IPS-18c (cell line): Measurements from ENCODE around the gene OR2V1.
A peak's percentile ranks its signal among the peaks of the same experiment; 100 is the strongest.
"Not testable (repeated sequence)": the region's sequence is repeated elsewhere in the genome, so short reads cannot be mapped to it uniquely, and the experiment has no call there.

Experiments used
- H3K4me3 ChIP-seq: 2 replicates; pipeline ENCODE4 v1.7.0; 2013; ENCODE audit warnings: low read depth, mild to moderate bottlenecking, low read length, moderate library complexity; ENCODE audit not compliant: insufficient read depth
- H3K9me3 ChIP-seq: one replicate; pipeline ENCODE4 v1.6.1; 2013; ENCODE audit warnings: mild to moderate bottlenecking, low read length, moderate library complexity; ENCODE audit not compliant: control insufficient read depth, insufficient read depth

Gene OR2V1

DNA sequence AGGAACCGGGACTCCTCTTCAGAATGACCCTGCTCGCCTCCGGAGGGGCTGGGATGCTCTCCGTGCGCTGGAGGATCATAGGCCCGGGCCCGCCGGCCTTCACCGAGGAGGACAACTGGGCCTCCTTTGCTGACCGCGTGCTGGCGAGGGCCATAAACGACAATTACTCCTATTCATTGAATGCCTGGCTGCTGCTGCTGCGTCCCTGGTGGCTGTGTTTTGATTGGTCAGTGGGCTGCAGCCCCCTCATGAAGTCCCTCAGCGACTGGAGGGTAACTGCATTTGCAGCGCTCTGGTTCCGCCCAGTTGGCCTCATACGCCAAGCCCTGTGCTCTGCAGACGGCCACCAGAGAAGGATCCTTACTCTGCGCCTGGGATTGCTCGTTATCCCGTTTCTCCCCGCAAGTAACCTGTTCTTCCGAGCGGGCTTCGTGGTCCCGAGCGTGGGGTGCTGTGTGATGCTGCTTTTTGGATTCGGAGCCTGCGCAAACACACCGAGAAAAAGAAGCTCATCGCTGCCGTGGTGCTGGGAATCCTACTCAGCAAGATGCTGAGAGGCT, 16.6 kb downstream of the OR2V1 start:
- H3K4me3 ChIP-seq: peak overlapping the region; percentile 40; the same call in 1 of the 2 replicates
- H3K9me3 ChIP-seq: no peaks in the 10 kb centered on the region

DNA sequence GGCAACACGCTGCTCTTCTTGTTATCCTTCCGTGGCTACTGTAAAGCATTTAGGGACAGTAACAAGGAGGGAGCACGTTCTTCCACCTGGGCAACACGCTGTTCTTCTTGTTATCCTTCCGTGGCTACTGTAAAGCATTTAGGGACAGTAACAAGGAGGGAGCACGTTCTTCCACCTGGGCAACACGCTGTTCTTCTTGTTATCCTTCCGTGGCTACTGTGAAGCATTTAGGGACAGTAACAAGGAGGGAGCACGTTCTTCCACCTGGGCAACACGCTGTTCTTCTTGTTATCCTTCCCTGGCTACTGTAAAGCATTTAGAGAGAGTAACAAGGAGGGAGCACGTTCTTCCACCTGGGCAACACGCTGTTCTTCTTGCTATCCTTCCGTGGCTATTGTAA, 17.4 kb downstream of the OR2V1 start:
- H3K9me3 ChIP-seq, H3K4me3 ChIP-seq: not testable (repeated sequence)

DNA sequence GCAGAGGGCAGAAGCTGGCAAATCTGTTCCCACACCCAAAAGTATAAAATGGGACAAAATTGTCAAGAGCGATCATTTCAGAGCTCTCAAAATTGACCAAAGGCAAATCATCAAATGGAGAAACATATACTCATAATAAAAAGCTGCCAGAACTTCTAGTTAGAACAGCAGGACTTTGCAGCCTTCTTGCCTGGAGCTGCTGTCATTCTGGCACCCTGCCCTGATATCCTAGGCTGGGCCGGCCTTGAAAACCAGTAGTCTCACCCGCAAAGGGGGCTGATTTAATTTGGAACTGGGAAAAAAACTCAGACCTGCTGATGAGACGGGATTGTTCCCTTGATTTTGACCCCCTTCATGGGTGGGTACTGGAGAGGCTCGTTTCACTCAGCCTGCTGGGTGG, 18.5 kb downstream of the OR2V1 start:
- no peaks in the 10 kb centered on the region for H3K9me3 ChIP-seq
- no peak overlapping the region for H3K4me3 ChIP-seq

DNA sequence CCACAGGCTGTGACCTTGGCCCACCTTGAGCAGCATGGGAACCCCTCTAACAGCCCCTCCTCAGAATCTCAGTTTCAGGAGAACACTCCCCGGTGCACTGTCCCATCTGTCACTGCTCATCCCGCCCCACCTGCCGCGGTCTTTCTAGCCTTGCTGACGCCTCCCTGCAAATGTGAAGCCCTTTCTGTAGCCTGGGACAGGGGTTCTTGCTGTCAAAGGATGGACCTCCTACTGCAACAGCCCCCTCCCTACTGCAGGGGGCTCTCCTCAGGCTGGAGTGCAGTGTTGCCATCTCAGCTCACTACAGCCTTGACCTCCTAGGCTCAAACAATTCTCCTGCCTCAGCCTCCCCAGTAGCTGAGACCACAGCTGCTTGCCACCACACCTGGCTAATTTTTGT, 20.0 kb downstream of the OR2V1 start:
- no peak overlapping the region for H3K4me3 ChIP-seq
- H3K9me3 ChIP-seq: no peaks in the 10 kb centered on the region

DNA sequence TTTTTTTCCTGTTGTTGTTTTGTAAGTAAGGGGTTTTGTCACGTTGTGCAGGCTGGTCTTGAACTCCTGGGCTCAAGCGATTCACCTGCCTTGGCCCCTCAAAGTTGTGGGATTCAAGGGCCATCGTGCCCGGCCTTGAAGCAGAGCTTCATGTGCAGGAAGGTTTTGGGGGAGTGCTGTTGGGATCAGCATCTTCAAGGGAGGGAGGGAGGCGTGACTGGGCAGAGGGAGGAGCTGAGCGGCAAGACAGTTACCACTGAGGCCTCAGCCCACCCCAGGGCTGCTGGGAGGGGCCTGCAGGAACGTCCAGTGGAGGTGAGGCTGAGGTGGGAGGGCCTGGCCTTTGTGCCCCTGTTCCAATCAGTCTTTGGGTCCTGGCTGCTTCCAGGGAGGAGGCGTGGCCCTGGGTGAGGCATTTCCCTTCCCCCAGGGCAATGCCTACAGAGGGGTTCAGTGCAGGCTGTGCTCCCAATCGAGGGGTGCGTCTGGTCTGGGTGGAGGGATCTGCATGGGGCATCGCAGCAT, 21.4 kb downstream of the OR2V1 start:
- H3K9me3 ChIP-seq: no peaks in the 10 kb centered on the region
- no peak overlapping the region for H3K4me3 ChIP-seq

DNA sequence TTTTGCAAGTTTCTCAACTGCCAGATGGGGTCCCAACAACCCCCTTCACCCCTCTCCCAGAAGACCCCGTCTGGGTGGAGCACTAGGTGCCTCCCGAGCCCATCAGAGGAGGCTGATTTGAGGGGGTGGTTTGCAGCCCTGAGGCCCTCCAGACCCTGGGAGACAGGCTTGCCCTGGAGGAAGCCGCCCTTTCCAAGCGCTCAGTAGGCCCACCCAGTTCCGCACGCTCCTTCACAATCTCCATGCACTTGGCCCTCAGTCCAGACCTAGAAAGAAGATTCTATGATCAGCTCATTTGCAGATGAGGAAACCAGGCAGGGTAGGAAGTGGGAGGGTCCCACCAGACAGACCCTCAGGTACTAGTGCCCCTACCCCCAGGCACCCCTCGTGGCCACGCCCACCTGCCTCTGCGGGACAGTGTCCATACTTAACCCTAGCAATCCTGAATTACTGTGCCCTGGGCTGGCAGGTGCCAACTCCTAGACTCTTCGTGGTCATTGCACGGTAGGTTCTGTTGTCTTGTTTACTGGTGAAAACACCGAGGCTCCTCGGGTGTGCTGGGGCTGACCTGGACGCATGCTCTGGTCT, 22.3 kb downstream of the OR2V1 start:
- Histone ChIP-seq H3K9me3 (no peaks in the 10 kb centered on the region), H3K4me3 (no peak overlapping the region)

DNA sequence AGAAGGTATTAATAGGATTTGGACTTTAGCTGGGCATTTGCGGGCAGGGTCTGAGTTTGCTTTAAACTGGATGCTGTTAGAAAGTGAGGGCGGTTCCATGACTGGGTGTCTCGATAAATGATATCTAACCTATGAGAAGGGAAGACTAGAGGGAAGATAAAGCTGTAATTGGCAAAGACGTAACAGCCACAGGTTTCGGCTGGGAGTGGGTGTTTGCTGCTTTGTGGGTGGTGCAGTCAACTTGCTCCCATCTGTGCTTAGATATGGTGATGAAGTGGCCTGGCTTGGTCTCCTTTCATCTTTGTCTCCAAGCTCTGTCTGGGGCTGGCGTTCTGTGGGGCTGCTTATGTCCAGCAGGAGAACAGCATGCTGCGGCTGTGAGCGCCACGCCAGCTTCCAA, 23.3 kb downstream of the OR2V1 start:
- H3K4me3 ChIP-seq: no peak overlapping the region

DNA sequence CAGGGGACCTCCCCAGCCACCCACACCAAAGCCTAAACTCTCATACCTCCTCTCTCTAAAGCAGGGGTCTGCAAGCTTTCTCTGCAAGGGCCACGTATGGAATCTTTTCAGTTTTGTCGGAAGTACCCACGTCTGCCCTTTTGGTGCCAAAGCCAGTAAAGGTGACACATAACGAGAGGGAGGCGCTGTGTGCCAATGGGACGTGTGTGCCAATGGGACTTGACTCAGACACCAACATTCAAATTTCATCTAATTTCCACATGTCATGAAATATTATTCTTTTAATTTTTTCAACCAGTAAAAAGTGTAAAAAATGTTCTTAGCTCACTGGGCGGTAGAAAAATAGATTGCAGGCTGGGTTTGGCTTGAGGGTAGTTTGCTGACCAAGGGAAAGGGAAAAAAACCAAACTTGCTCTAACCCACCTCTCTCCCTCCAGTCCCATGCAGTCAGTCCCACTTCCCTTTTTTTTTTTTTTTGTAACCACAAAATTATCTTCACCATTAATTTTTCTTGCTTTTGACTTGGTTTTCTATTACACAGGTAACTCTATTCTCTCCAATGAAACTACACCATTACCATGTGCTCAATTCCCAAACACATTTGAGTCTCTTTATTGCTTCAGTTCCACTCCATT, 25.5 kb downstream of the OR2V1 start:
- Histone ChIP-seq H3K4me3 (no peak overlapping the region), H3K9me3 (no peaks in the 10 kb centered on the region)

More for the DNA sequence above, 23.3 kb downstream of the OR2V1 start:
- no peaks in the 10 kb centered on the region for H3K9me3 ChIP-seq

DNA sequence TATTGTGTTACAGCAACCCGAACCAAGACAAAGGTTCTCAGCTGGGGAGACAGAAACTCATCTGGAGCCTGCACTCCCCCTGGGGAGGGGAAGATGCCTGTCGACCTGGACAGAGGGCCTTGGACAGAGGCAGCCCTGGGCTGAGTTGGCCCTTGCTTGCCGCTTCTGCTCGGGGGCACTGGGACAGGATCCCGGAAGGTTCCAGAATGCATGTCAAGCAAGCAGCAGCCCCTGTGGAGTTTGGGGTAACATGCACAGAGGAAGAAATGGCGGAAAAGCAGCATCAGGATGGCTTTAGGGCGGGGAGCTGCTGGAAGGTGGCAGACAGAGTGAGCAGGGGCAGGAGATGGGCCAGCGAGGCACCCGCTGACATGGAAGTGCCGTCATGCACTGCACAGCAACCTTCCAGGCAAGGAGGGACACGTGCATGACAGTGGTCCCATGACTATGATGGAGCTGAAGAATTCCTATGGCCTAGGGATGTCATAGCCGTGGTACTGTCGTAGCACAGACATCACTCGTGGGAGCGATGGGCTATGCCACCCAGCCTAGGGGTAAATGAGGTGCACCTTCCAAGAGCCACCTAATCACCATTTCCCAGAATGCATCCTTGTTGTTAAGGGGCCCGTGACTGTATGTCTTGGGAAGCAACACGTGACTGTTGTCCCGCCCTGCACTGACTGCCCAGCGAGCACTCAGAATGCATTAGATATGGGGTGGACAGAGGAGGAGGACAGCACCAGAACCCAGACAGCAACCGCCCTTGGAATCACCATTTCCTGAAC, 26.2 kb downstream of the OR2V1 start:
- not testable (repeated sequence) for H3K4me3 ChIP-seq, H3K9me3 ChIP-seq

DNA sequence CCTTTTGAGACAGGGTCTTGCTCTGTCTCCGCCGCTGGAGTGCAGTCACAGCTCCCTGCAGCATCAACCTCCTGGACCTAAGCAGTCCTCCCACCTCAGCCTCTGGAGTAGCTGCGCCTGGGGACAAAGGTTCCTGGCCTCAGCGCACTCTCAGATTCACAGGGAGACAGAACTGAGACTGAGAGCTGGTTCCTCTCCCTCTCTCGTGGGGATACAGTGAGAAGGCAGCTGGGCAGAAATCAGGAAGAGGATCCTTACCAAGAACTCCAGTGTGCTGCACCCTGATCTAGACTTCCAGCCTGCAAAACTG, 26.8 kb downstream of the OR2V1 start:
- H3K4me3 ChIP-seq: peak overlapping the region; percentile 34; the same call in 1 of the 2 replicates
- not testable (repeated sequence) for H3K9me3 ChIP-seq

DNA sequence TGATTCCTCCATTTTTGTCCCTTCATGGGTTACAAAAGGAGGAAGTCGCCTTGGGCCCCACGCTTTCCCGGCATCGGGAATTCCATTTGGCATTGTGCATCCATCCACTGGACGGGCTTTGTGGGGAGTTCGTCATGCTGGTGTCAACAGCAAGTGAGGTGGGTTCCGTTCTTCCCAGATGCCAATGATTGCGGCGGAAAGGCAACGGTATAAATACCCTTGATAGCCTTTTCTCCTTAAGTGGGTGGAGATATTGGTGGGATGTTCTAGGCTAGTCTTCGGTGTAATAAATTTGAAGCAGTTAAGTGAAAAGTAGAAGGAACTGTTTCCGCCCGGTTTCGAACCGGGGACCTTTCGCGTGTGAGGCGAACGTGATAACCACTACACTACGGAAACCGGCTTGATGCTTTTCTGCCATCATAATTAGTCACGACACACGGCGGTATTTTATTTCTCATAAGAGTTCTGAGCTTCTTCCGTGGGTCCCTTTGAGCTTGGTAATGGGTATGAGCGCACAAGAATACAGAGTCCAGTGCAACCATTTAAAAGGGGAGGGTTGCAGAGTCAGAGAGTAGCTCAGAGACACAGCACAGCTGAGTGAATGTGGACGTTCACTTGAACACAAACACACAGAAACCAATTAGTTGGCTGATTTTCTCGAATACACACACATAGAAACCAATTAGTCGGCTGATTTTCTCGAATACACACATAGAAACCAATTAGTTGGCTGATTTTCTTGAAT, 28.9 kb downstream of the OR2V1 start:
- not testable (repeated sequence) for H3K9me3 ChIP-seq, H3K4me3 ChIP-seq

DNA sequence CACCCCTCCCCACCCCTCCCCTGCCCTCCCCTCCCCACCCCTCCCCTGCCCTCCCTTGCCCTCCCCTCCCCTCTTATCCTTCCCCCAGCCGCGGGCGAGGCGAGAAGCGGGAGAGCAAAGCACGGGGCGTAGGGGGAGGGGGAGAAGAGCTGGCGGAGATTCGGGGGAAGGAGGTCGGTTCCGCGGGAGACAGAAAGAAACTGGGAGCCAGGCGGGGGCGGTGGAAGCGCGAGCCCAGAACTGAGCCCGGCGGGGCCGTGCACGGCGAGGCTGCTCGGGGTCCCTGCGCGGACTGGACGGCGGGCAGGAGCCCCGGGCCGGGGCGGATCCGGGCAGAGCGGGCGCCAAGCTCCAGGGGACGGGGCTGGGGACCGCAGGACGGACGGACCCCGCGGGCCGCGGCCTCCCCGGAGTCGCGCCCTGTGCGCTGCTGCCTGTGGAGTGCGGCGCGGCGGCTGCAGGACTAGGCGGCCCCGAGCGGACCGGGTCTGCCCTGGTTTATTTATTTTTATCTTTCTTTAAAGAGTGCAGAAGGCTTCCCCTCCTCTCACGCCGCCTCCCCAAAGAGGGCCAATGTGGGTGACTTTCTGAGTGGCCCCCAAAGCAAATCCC, 29.8 kb downstream of the OR2V1 start:
- not testable (repeated sequence) for H3K9me3 ChIP-seq, H3K4me3 ChIP-seq

DNA sequence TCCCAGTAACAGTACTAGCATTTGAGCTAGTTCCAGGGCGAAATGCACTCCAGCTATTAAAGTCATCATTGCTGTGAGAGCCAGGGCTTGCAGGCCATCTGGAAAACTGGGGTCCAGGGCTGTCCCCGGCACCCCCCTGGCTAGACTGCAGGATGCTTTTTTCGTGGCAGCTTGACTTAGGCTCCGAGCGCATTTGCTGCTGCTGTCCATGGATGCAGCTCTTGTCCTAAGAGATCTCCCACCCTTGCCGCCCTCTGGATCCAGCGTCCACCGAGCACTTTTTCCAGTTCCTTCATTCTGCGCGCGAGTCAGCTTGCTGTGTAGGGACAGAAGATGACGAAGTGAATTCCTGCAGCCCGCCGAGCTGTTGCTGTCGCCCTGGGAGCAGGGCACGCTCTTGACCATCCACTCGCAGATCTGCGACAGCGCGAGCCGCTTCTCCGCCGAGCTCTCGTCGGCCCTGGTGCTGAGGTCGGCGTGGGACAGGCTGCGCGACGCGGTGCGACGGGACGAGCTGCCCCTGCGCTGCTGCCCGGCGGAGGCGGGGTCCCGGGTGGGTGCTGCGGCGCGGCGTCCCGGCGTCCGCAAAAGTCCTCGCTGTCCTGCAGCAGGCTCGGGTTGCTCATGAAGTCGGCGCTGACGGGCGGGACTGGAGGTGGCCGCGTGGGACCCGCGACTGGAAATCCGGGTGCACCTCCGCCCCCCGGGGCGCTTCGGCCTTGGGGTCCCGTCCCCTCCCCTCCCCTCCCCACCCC, 30.7 kb downstream of the OR2V1 start:
- Histone ChIP-seq H3K9me3 (no peaks in the 10 kb centered on the region), H3K4me3 (peak overlapping the region; percentile 47)

DNA sequence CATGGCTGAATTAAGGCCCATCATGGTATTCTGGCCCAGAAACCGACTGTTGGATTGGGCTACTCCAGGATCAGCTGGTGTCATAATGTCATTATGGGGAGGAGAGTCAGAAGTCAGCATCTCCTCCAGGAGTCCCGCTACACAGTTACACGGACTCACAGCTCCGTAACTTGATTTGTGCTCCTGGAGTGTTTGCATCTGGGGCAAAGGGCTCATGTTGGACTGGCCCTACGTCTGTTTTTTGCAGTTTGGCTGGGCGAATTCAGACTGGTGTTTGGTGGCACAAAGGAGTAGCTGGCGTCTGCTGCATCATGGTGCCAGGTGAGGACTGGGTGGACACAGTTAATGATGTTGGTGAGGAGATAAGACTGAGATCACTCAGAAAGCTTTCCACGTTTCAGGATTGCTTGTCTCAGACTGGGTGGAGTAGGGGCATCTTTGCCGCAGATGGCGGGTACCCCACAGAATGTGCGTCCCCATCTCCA, 31.3 kb downstream of the OR2V1 start:
- no peak overlapping the region for H3K4me3 ChIP-seq

DNA sequence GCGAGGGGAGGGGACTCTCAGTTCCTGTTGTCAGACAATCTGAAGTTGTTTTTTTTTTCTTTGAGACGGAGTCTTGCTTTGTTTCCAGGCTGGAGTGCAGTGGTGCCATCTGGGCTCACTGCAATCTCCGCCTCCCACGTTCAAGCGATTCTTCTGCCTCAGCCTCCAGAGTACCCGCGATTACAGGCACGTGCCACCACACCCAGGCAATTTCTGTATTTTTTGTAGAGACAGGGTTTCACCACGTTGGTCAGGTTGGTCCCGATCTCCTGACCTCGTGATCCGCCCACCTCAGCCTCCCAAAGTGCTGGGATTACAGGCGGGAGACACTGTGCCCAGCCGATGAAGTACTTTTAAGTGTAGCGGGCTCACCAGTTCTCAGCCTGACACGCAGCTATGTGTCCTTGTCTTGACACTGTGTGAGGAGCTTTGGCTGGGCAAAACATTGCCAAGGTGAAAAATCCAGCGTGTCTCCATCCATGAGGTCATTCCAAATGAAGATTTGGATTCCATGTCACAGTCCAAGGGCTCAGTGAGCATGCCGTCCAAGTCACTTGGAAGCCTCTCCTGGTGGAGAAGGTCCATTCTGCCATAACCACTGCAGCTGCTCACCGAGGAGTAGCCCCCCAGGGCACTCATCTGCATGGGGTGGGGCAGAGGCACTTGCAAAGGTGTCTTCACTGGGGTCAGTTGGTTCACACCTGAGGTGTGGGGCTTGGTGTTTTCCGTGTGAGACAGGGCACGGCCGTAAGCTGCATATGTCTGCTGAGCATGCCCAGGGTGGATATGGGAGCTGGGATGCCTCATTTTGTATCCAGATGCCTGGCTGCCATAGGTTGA, 32.0 kb downstream of the OR2V1 start:
- Histone ChIP-seq H3K4me3 (no peak overlapping the region), H3K9me3 (no peaks in the 10 kb centered on the region)

More for the DNA sequence above, 31.3 kb downstream of the OR2V1 start:
- no peaks in the 10 kb centered on the region for H3K9me3 ChIP-seq
